Measurements from ENCODE around the gene CCDC80. TPM values are rescaled to one million over a fixed set of nuclear protein-coding genes. Genes with fewer than 3 reads are reported as not detected.
"Not testable (repeated sequence)": the region's sequence is repeated elsewhere in the genome, so short reads cannot be mapped to it uniquely, and the experiment has no call there.

The CCDC80 gene
- total RNA-seq, 1 experiment from 2014 or later: 0.41 TPM

DNA sequence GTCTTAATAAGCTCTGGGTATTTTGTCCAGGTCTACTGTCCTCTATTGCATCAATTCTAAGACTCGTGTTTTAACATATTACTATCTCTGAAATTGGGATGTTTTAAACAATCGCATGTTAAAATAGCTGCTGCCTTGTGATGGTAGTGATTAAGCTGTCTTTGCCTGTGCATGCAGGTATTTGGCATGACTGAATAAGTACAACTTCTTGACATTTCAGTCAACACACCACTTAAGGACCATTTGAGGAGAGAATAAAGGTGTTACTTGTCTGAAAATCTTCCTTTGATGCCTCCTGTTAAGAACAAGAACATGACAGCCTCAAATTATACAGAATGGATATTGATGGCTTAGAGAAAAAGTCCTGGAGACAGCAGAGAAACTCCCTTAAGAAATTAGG, 46.1 kb downstream of the CCDC80 start:
- DNase-seq (ENCODE audit: low spot score): no peak

DNA sequence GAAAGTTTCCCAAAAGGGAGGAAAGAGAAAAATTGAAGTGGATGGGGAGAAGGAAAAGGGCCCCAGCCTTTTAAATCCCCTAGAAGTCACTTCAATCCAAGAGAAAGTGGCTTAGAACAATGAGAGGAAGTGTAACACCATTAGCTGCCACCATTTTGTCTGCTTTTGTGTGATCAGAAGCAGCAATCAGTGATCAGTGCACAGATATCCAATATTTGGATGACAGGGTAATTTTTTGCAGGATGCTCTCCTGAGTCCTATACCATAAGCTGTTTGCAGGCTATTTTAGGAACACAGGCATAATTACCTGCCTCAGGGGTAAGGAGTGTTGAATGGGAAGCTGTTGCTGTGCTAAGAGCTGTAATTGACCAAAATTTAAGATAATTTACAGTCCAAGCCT, 47.7 kb downstream of the CCDC80 start:
- DNase-seq (ENCODE audit: low spot score): no peak

GRCh38 chr3:112587336-112587735, 53.6 kb downstream of the CCDC80 start:
- DNase-seq (ENCODE audit: low spot score): no peak

- no peak for DNase-seq (ENCODE audit: low spot score)
These were observed 55.2 kb downstream of the CCDC80 start for GRCh38 chr3:112585782-112586181.

- no peak for DNase-seq (ENCODE audit: low spot score)
These were observed 57.8 kb downstream of the CCDC80 start for GRCh38 chr3:112583105-112583504.

- DNase-seq (ENCODE audit: low spot score): peak; percentile 66
These were observed 58.6 kb downstream of the CCDC80 start for GRCh38 chr3:112582244-112582874.

GRCh38 chr3:112579697-112580096, 61.2 kb downstream of the CCDC80 start:
- DNase-seq (ENCODE audit: low spot score): no peak

DNA sequence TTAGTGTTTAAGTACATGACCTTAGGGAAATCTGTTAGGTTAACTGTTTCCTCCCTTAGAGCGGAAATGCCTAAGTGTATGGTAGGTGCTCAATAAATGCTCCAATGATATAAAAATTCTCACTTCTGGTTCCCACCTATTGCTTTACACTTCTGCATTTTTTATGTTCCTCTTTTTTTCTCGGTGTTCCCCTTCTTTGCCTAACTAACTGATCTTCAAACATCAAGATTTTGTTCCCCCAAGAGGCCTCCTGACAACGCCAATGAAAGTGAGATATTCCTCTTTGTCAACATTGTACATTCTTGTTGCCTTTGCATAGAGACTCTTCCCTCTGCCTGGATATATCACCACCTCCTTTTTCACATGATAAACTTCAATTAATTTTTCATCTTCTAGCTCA, 61.7 kb downstream of the CCDC80 start:
- DNase-seq (ENCODE audit: low spot score): no peak

DNA sequence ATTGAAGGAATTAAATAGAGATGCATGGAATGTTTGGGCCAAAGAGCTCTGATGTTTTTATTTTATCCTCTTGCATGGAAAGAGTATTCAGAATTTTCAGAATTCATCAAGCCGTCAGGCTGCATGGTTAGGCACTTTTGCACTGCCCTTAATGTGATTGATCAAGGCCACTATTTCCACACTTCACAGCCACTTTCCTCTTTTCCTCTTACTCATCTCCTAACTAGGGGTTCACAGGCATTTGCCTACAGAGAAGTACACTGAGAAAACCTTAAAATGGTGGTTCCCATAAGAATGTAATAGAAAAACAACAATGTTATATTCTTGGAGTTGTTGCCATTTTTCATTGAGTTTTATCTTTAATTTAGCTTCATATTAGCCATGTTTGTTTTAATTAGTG, 68.2 kb downstream of the CCDC80 start:
- no peak for DNase-seq (ENCODE audit: low spot score)

DNA sequence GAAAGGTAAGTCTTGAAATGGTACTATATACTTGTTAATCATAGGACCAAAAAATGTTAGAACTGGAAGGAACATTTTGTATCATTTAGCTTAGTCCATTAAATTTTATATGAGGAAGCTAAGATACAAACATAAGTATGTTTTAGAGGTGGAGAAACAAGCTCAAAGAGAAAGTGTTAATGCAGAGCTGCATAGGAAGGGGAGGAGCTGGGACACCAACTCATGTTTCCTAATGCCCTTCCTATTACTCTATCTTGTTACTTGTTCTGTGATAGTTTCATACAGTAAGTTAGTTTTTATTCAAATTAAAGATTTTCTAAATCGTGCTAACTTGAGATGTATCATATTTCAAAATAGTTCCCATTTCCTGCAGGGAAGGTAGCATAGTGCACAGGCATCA, 71.7 kb downstream of the CCDC80 start:
- DNase-seq (ENCODE audit: low spot score): no peak

GRCh38 chr3:112568642-112569041, 72.3 kb downstream of the CCDC80 start:
- DNase-seq (ENCODE audit: low spot score): no peak

DNA sequence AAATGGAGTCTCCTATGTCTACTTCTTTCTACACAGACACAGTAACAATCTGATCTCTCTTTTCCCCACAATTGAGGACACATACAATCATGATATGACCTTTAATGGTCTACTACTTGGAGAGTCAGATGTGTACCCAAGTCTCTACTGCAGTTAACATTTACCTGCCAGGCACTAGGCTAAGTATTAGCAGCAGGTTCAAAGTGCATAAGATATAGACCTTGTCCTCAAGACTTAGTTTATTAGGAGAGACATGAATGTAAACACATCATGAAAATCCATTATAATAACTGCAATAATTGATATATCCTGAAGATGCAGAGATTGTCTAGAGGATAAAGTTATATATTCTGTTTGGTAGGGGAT, 76.0 kb downstream of the CCDC80 start:
- DNase-seq (ENCODE audit: low spot score): no peak

GRCh38 chr3:112564247-112564939, 76.5 kb downstream of the CCDC80 start:
- DNase-seq (ENCODE audit: low spot score): not testable (repeated sequence)

DNA sequence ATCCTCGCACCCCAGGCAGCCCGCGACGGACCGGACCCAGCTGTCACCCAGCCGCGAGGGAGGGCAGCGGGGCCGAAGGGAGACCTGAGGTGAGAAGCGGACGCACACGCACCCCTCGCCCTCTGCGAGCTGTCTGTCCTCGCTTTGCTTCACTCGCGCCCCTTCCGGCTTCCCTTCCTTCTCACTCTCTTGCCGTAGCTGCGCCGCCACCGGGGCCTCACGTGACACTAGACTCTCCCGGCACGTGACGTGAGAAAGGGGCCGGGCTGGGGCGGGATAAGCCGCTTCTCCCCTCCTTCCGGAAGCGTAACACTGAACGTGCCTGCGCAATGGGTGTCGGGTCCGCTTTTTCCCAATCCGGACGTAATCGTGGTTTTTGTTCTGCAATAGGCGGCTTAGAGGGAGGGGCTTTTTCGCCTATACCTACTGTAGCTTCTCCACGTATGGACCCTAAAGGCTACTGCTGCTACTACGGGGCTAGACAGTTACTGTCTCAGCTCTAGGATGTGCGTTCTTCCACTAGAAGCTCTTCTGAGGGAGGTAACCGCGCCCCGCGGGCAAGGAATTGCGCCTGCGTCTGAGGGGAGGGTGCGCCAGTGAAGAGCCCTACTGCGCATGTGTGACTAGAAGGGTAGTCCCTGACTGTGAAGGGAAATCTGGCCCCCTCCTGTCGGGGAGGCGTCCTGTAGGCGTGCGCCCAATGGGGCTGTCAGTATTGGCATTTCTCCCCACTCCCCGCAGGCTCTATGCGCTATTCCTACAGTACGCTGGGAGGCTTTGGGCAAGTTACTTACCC, 79.0 kb downstream of the CCDC80 start, which contains the start of the genes ATG3 and SLC35A5:
ATG3 (minus strand) TSS at position 229 of the 796 bp plus-strand sequence. CDS start 434 bp downstream, outside the sequence.
SLC35A5 (plus strand) TSS at position 312 of the 796 bp plus-strand sequence. CDS start 1,359 bp downstream, outside the sequence.
- peak; percentile 99 for DNase-seq (ENCODE audit: low spot score)

DNA sequence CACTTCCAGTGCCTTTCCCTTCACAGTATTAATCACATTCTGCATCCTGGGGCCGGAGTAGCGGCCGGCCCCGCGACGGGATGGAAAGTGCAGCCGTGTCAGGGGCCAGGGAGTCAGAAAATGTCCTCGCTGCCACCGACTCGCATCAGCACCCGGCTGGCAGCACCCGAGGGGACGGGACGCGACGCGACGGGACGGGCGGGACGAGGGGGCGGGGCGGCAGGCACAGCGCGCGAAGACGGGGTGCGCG, 79.5 kb downstream of the CCDC80 start:
- peak; percentile 83 for DNase-seq (ENCODE audit: low spot score)

- DNase-seq (ENCODE audit: low spot score): peak; percentile 89
These were observed 80.0 kb downstream of the CCDC80 start for GRCh38 chr3:112560721-112561483.

- DNase-seq (ENCODE audit: low spot score): peak; percentile 32
These were observed 80.6 kb downstream of the CCDC80 start for GRCh38 chr3:112560307-112560706.

DNA sequence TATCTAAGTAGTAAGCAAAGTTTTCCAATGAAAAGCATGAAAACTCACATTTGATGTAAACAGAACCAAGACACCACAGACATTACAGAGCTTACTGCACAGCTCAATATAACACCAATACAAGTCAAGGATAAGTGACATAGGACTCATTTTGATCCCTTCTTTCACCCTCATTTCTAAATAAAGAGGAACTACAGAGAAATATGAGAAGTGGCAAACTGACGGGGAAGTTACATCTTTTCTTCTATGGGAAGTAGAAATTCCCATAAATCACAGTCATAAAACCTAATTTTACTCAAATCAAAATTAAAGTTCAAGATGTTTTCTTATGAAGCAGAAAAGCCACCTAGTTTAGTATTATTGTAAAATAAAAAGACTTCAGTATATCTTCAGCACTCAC, 83.0 kb downstream of the CCDC80 start:
- DNase-seq (ENCODE audit: low spot score): no peak

GRCh38 chr3:112555535-112556170, 85.3 kb downstream of the CCDC80 start:
- DNase-seq (ENCODE audit: low spot score): no peak

DNA sequence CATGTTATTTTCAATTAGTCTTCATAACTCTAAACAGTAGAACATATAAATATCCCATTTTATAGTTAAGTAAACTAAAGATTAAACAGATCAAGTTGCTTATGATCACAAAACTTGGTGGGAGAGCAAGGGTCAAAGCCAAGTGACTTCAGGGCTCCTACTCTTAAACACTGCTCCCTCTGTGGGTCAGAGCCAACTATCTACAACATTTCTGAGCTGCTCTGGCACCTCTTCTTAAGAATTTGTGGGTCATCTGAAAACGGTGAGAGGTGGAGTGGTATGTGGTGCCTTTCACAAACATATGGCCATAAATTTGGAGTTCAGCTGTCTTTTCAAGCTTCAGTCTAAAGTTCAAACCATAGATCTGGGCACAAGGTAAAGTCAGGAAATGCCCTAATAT, 90.1 kb downstream of the CCDC80 start:
- DNase-seq (ENCODE audit: low spot score): peak; percentile 32
